HFF-Myc (cell line): Measurements from ENCODE around the gene ANTXR2.

Experiments used
- DNase-seq: peaks from one replicate; pipeline ENCODE4 v3.0.0-alpha.2; 2011; ENCODE audit warnings: low read depth; ENCODE audit errors: extremely low read depth
- H3K4me3 ChIP-seq: replicated peaks from 2 replicates; pipeline ENCODE4 v1.5.1; 2011; ENCODE audit warnings: low read depth, mild to moderate bottlenecking, control low read depth, low read length
- CTCF ChIP-seq: IDR thresholded peaks from 2 replicates; pipeline ENCODE4 v1.5.1; 2012; ENCODE audit warnings: mild to moderate bottlenecking, low read depth, low read length, control low read depth; ENCODE audit errors: missing control alignments

ANTXR2 gene

GRCh38 chr4:80099671-80100070, 26.6 kb upstream of the ANTXR2 start:
- H3K4me3 ChIP-seq = no peak overlapping the region
- no peak for TF ChIP-seq CTCF
- no peak for DNase-seq

GRCh38 chr4:80098635-80099034, 25.6 kb upstream of the ANTXR2 start:
- no peak for DNase-seq
- no peak overlapping the region for H3K4me3 ChIP-seq
- no peak for TF ChIP-seq CTCF

GRCh38 chr4:80097400-80098177, 24.6 kb upstream of the ANTXR2 start:
- peak; percentile 84 for DNase-seq
- H3K4me3 ChIP-seq = no peak overlapping the region
- no peak for TF ChIP-seq CTCF

- H3K4me3 ChIP-seq = no peak overlapping the region
- no peak for DNase-seq
- no peak for TF ChIP-seq CTCF
Measured at GRCh38 chr4:80096175-80096850, 23.3 kb upstream of the ANTXR2 start.

GRCh38 chr4:80094191-80094590, 21.2 kb upstream of the ANTXR2 start:
- no peak for DNase-seq
- no peak overlapping the region for H3K4me3 ChIP-seq
- TF ChIP-seq CTCF = no peak

- no peak for DNase-seq
- no peak for TF ChIP-seq CTCF
- no peak overlapping the region for H3K4me3 ChIP-seq
Measured at GRCh38 chr4:80093563-80093962, 20.5 kb upstream of the ANTXR2 start.

- H3K4me3 ChIP-seq = no peak overlapping the region
- TF ChIP-seq CTCF = no peak
- DNase-seq = no peak
Measured at GRCh38 chr4:80092847-80093246, 19.8 kb upstream of the ANTXR2 start.
